ENCODE results near the gene CATSPERD.

DNA sequence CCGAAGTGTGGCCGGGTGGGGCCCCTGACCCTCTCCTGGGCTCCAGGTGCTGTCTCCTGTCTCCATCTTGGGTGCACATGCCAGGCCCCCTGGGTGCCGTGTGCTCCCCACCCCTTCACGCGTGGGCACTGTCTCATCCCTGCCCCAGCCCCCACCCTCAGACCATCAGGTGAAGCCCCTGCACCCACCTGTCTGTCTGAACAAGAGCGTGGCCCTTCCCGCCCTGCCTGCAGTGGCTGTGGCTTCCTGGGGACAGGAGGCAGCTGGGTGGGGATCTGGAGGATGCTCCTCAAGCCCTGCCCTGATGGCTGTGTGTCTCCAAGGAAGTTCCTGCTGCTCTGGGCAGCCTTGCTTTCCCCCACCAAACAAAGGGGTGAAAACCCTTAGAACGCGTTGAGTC, 61.9 kb downstream of the CATSPERD start:
- TF ChIP-seq, protein P1, sequence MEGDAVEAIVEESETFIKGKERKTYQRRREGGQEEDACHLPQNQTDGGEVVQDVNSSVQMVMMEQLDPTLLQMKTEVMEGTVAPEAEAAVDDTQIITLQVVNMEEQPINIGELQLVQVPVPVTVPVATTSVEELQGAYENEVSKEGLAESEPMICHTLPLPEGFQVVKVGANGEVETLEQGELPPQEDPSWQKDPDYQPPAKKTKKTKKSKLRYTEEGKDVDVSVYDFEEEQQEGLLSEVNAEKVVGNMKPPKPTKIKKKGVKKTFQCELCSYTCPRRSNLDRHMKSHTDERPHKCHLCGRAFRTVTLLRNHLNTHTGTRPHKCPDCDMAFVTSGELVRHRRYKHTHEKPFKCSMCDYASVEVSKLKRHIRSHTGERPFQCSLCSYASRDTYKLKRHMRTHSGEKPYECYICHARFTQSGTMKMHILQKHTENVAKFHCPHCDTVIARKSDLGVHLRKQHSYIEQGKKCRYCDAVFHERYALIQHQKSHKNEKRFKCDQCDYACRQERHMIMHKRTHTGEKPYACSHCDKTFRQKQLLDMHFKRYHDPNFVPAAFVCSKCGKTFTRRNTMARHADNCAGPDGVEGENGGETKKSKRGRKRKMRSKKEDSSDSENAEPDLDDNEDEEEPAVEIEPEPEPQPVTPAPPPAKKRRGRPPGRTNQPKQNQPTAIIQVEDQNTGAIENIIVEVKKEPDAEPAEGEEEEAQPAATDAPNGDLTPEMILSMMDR (IDR thresholded peaks at IDR 0.05): no peak
- TF ChIP-seq, protein P2, sequence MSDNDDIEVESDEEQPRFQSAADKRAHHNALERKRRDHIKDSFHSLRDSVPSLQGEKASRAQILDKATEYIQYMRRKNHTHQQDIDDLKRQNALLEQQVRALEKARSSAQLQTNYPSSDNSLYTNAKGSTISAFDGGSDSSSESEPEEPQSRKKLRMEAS (CRISPR knock-in tag; IDR thresholded peaks at IDR 0.05): no peak
- TF ChIP-seq, protein P3, sequence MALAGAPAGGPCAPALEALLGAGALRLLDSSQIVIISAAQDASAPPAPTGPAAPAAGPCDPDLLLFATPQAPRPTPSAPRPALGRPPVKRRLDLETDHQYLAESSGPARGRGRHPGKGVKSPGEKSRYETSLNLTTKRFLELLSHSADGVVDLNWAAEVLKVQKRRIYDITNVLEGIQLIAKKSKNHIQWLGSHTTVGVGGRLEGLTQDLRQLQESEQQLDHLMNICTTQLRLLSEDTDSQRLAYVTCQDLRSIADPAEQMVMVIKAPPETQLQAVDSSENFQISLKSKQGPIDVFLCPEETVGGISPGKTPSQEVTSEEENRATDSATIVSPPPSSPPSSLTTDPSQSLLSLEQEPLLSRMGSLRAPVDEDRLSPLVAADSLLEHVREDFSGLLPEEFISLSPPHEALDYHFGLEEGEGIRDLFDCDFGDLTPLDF (CRISPR knock-in tag; IDR thresholded peaks at IDR 0.05): no peak
- TF ChIP-seq, protein P4, sequence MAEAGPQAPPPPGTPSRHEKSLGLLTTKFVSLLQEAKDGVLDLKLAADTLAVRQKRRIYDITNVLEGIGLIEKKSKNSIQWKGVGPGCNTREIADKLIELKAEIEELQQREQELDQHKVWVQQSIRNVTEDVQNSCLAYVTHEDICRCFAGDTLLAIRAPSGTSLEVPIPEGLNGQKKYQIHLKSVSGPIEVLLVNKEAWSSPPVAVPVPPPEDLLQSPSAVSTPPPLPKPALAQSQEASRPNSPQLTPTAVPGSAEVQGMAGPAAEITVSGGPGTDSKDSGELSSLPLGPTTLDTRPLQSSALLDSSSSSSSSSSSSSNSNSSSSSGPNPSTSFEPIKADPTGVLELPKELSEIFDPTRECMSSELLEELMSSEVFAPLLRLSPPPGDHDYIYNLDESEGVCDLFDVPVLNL (CRISPR knock-in tag; IDR thresholded peaks at IDR 0.05; ENCODE audit: borderline replicate concordance, low read depth): no peak
- TF ChIP-seq RELA (CRISPR knock-in tag; IDR thresholded peaks at IDR 0.05; ENCODE audit: borderline replicate concordance) (no peak), MXD4 (CRISPR knock-in tag; IDR thresholded peaks at IDR 0.05; ENCODE audit: borderline replicate concordance) (no peak)
